ENCODE measurements around the gene AFF3. TPM values are rescaled to one million over a fixed set of nuclear protein-coding genes. Genes with fewer than 3 reads are reported as not detected.

The AFF3 gene
- total and polyA plus RNA-seq, 4 donors, result 0.48 to 5.3 (median 2.3) TPM

GRCh38 chr2:100043891-100044255 lies 98.5 kb downstream of the AFF3 start:
- no peak for DNase-seq (ENCODE audit: low spot score)
- Histone ChIP-seq H3K36me3 (ENCODE audit: control insufficient read depth in 4 of 4, insufficient read depth in 3 of 4, low read depth in 1 of 4, low read length in 3 of 4) (no peaks in the 10 kb centered on the region), H3K4me3 (ENCODE audit: low read depth in 1 of 3, low read length in 3 of 3) (no peak overlapping the region), H3K27me3 (ENCODE audit: control insufficient read depth in 4 of 4, insufficient read depth in 4 of 4, low read length in 3 of 4) (no peaks in the 10 kb centered on the region), H3K9me3 (ENCODE audit: control insufficient read depth in 4 of 4, low read length in 3 of 4) (no peaks in the 10 kb centered on the region), H3K27ac (ENCODE audit: low read depth in 1 of 2, low read length in 2 of 2) (no peak overlapping the region), H3K4me1 (ENCODE audit: control insufficient read depth in 4 of 4, insufficient read depth in 4 of 4, low read length in 3 of 4) (peaks cover 0 to 7% (median 3%) of the 10 kb centered on the region in 4 donors), H3K9ac (ENCODE audit: low read depth in 1 of 2, low read length in 2 of 2) (no peak overlapping the region)
- 94% methylated on average over 8 of the region's 8 CpGs for WGBS
- TF ChIP-seq CTCF (IDR thresholded peaks at IDR 0.05; ENCODE audit: low read depth, low read length, missing input control) (no peak), FOXA2 (IDR thresholded peaks at IDR 0.05) (no peak), EGR1 (IDR thresholded peaks at IDR 0.05; ENCODE audit: low read depth in 2 of 2) (no peak), GABPA (IDR thresholded peaks at IDR 0.05 in 1 of 2, conservative IDR thresholded peaks at IDR 0.05 in 1 of 2) (no peak), JUND (IDR thresholded peaks at IDR 0.05) (no peak), NR2F2 (IDR thresholded peaks at IDR 0.05) (no peak), HNF4A (conservative IDR thresholded peaks at IDR 0.05) (no peak), RAD21 (IDR thresholded peaks at IDR 0.05) (no peak), SP1 (IDR thresholded peaks at IDR 0.05) (no peak), ATF3 (IDR thresholded peaks at IDR 0.05) (no peak), MAX (IDR thresholded peaks at IDR 0.05) (no peak), HNF4G (IDR thresholded peaks at IDR 0.05) (no peak), REST (IDR thresholded peaks at IDR 0.05) (no peak), TAF1 (conservative IDR thresholded peaks at IDR 0.05) (no peak), RXRA (IDR thresholded peaks at IDR 0.05) (no peak), ZBTB33 (IDR thresholded peaks at IDR 0.05) (no peak), FOXA1 (IDR thresholded peaks at IDR 0.05) (no peak)

All from liver (tissue), 9 donors.